CD4-positive, alpha-beta T cell (primary cell): ENCODE results near the gene GP1BB. TPM values are rescaled to one million over a fixed set of nuclear protein-coding genes. Genes with fewer than 3 reads are reported as not detected.
A peak's percentile ranks its signal among the peaks of the same experiment; 100 is the strongest.

Experiments
- ATAC-seq: fragments of 200-7000 bp; cut with Tn5 transposase; one replicate; pipeline ENCODE4 v1.10.0; 2022; ENCODE audit warnings: mild to moderate bottlenecking; ENCODE audit not compliant: poor library complexity
- CTCF ChIA-PET: fragments of 350-600 bp; sonication (Branson Sonifier 250); formaldehyde crosslinking; loops from one replicate; lab custom pipeline; 2021; ENCODE audit warnings: antibody characterized with exemption, inconsistent platforms; lab: Charles Lee
- POLR2A ChIA-PET: fragments of 350-600 bp; sonication (Branson Sonifier 250); formaldehyde crosslinking; loops from one replicate; lab custom pipeline; 2021; ENCODE audit warnings: antibody characterized with exemption, inconsistent platforms; lab: Charles Lee
- DNase-seq, 14 experiments: peaks; one replicate each; pipeline ENCODE4 v3.0.0-alpha.2; 2013 to 2020; ENCODE audit warnings: mixed read lengths in 2 of 14
- H3K27ac ChIP-seq, 2 donors: one replicate each; pipeline versions ENCODE4 v1.5.1 to v1.7.0; 2013; ENCODE audit warnings: low read length in 2 of 2, low read depth in 1 of 2, mild to moderate bottlenecking in 1 of 2
- H3K27me3 ChIP-seq, 2 experiments: 1 replicate in 1 of 2; 2 replicates in 1 of 2; pipeline versions ENCODE4 v1.6.1 to v1.7.0; 2013; ENCODE audit warnings: low read length in 2 of 2, control low read depth in 1 of 2, mild to moderate bottlenecking in 1 of 2, moderate library complexity in 1 of 2; ENCODE audit not compliant: insufficient read depth in 2 of 2, control insufficient read depth in 1 of 2
- H3K36me3 ChIP-seq: one replicate; pipeline ENCODE4 v1.6.1; 2013; ENCODE audit warnings: low read length, control low read depth; ENCODE audit not compliant: insufficient read depth
- H3K4me1 ChIP-seq: one replicate; pipeline ENCODE4 v1.6.1; 2013; ENCODE audit warnings: low read length, control low read depth; ENCODE audit not compliant: insufficient read depth
- H3K4me3 ChIP-seq: one replicate; pipeline ENCODE4 v1.5.1; 2013; ENCODE audit warnings: mild to moderate bottlenecking, low read length, moderate library complexity
- H3K9me3 ChIP-seq, 2 experiments: 1 replicate in 1 of 2; 2 replicates in 1 of 2; pipeline versions ENCODE4 v1.6.1 to v1.7.0; 2013; ENCODE audit warnings: low read length in 2 of 2, mild to moderate bottlenecking in 2 of 2, control low read depth in 1 of 2, moderate library complexity in 1 of 2; ENCODE audit not compliant: control insufficient read depth in 1 of 2, insufficient read depth in 1 of 2
- H3K27ac Mint-ChIP-seq: one replicate; pipeline ENCODE4 v1.8.0; 2020; ENCODE audit warnings: mixed read lengths
- H3K27me3 Mint-ChIP-seq: one replicate; pipeline ENCODE4 v1.8.0; 2021; ENCODE audit warnings: mixed read lengths
- H3K36me3 Mint-ChIP-seq: one replicate; pipeline ENCODE4 v1.8.0; 2021; ENCODE audit warnings: low read depth, mixed read lengths
- H3K4me1 Mint-ChIP-seq: one replicate; pipeline ENCODE4 v1.8.0; 2021; ENCODE audit warnings: low read depth, mixed read lengths
- H3K4me3 Mint-ChIP-seq: one replicate; pipeline ENCODE4 v1.8.0; 2020; ENCODE audit warnings: mild to moderate bottlenecking, mixed read lengths
- H3K9me3 Mint-ChIP-seq: one replicate; pipeline ENCODE4 v1.8.0; 2020; ENCODE audit warnings: mixed read lengths
- CTCF ChIP-seq: fragments of 200-600 bp; IDR thresholded peaks from one replicate; pipeline ENCODE4 v1.8.0; 2022; ENCODE audit warnings: antibody characterized with exemption, mild to moderate bottlenecking
- intact Hi-C, 2 experiments: fragments of 100-400 bp; cut with DNase I in 1 of 2; cut with micrococcal nuclease in 1 of 2; formaldehyde crosslinking; loops; one replicate each; pipeline versions ENCODE4 v1.15.1 to v1.9.0; 2023 to 2025; cut with DNase I, micrococcal nuclease
- total RNA-seq, 174 experiments: library from RNA in 2 of 174; stranded (reverse) in 2 of 174; gene quantifications; one replicate each; pipeline ENCODE4 v1.2.3 and lab custom pipeline; 2021 to 2026

The GP1BB gene
- total RNA-seq, 2 experiments from 2014 or later = 0.22 TPM; not detected in 1

DNA sequence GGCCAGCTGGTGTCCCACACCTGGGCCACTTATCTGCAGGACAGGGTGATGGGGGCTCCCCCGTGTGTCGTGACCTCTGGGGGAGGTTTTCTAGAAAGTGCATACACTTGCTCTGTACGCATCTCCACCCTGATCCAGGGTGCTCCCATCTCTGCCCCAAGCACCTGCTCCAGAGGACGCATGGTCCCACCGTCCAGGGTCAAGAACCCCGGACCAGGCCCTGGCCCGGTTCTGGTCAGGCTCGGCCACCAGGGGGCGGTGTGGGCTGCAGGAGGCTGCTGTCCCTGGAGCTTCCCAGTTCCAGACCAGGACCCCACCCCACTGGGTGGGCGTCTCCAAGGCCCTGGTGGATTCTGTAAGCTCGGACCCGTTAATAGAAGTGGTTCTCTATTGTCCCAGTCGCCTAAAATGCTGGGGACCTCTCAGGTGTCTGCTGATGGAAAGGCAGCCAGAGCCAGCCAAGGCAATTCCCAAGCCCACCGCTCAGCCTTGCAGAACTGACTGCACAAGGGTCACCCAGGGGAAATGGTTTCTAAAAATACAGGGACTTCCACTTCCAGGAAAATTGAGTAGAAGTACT is 43.7 kb upstream of the GP1BB start:
- DNase-seq = peak; percentile 17 to 67 (median 42)
- no peak overlapping the region for H3K27ac ChIP-seq
- Mint-ChIP-seq H3K4me3 (no peak overlapping the region), H3K27me3 (peaks cover 45% of the 10 kb centered on the region), H3K9me3 (no peaks in the 10 kb centered on the region), H3K4me1 (no peaks in the 10 kb centered on the region), H3K27ac (no peak overlapping the region), H3K36me3 (no peaks in the 10 kb centered on the region)
- no peak for ATAC-seq
- H3K27me3 ChIP-seq = peaks cover 22 to 23% of the 10 kb centered on the region in 2 experiments
- H3K36me3 ChIP-seq = no peaks in the 10 kb centered on the region
- TF ChIP-seq CTCF = peak; percentile 89
- ChIA-PET POLR2A (no interaction called here), CTCF (interaction anchor here (0.6 to 1.6 kb wide), 4 partner anchors 9 to 230 kb away, joined by 3 to 4 read pairs (median 3); no protein-coding TSS in a partner anchor)
- H3K4me1 ChIP-seq = no peaks in the 10 kb centered on the region
- H3K9me3 ChIP-seq = peaks cover 0 to 6% of the 10 kb centered on the region in 2 experiments
- intact Hi-C loops = loop anchor here (1.0 kb wide), 1 partner anchor 39 kb away; no protein-coding TSS in a partner anchor
- H3K4me3 ChIP-seq = no peak overlapping the region

DNA sequence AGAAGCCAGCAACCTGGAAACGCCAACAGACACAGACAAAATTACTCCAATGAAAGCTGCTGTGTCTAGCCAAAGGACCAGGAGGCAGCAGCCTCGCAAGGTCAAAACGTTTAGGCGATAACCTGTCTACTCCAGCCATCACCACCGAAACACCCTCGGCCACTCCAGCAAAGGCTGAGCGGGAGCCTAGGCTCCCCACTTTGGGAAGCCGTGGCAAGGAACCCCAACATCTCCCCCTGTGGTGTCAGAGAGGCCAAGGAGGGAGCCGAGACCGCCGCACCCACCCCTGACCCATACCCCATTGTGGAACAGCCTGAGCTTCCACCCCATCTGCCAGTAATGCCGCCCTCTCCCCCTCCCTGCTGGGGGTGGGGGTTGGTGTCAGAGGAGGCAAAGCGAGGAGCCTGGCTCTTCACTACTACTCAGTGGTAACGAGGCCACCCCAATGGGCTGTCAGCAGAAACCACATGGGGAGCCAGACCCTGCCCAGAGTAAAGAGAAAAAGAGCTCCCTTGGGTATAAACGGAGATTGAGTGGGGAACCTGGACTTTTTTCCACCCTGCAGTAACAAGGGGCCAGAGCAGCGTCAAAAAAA is 43.0 kb upstream of the GP1BB start:
- no peak overlapping the region for H3K4me3 Mint-ChIP-seq
- no peak for ATAC-seq
- intact Hi-C loops = no loop called here
- H3K27ac Mint-ChIP-seq = no peak overlapping the region
- no peaks in the 10 kb centered on the region for H3K4me1 ChIP-seq
- H3K27ac ChIP-seq = no peak overlapping the region
- ChIA-PET CTCF (interaction anchor here (0.6 to 1.6 kb wide), 5 partner anchors 8 to 230 kb away, joined by 3 to 4 read pairs (median 3); no protein-coding TSS in a partner anchor), POLR2A (no interaction called here)
- H3K27me3 ChIP-seq = peaks cover 22 to 23% of the 10 kb centered on the region in 2 experiments
- no peak overlapping the region for H3K4me3 ChIP-seq
- no peaks in the 10 kb centered on the region for H3K4me1 Mint-ChIP-seq
- TF ChIP-seq CTCF = no peak
- DNase-seq = no peak
- no peaks in the 10 kb centered on the region for H3K36me3 ChIP-seq
- H3K36me3 Mint-ChIP-seq = no peaks in the 10 kb centered on the region
- H3K9me3 Mint-ChIP-seq = no peaks in the 10 kb centered on the region
- peaks cover 0 to 6% of the 10 kb centered on the region in 2 experiments for H3K9me3 ChIP-seq
- peaks cover 39% of the 10 kb centered on the region for H3K27me3 Mint-ChIP-seq

DNA sequence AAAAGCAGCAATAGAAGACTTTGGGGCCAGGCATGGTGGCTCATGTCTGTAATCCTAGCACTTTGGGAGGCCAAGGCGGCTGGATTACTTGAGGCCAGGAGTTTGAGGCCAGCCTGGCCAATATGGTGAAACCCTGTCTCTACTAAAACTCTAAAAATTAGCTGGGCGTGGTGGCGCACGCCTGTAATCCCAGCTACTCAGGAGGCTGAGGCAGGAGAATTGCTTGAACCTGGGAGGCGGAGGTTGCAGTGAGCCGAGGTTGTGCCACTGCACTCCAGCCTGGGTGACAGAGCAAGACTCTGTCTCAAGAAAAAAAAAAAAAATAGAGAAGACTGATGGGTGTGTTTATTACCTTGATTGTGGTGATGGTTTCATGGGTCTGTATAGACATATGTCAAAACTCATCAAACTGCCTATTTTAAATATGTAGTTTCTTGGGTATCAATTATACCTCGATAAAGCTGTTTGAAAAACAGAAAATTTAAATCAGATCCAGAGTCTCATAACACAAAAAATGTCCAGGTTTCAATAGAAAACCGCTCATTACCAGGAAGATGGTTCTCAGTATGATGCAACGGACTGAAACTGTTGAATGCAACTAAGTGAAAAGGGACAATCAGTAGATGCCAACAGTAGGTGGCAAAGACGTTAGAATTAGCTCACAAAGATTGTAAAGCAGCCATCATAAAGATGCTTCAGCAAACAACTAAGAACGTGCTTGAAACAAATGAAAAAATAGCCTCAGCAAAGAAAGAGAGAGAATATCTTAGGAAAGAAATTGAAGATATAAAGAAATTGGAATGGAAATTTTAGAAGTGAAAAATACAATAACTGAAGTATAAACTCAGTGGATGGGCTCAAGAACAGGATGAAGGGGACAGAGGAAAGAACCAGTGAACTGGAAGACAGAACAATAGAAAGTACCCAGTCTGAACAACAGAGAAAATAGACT is 42.2 kb upstream of the GP1BB start:
- peaks cover 0 to 6% of the 10 kb centered on the region in 2 experiments for H3K9me3 ChIP-seq
- H3K27me3 ChIP-seq = peaks cover 22 to 23% of the 10 kb centered on the region in 2 experiments
- H3K4me3 ChIP-seq = no peak overlapping the region
- H3K27me3 Mint-ChIP-seq = peaks cover 35% of the 10 kb centered on the region
- H3K4me1 Mint-ChIP-seq = no peaks in the 10 kb centered on the region
- no peak for ATAC-seq
- H3K4me3 Mint-ChIP-seq = no peak overlapping the region
- intact Hi-C loops = no loop called here
- no peaks in the 10 kb centered on the region for H3K36me3 ChIP-seq
- no peak overlapping the region for H3K27ac Mint-ChIP-seq
- no peak overlapping the region for H3K27ac ChIP-seq
- no peak for DNase-seq
- H3K4me1 ChIP-seq = no peaks in the 10 kb centered on the region
- ChIA-PET POLR2A (no interaction called here), CTCF (interaction anchor here (1.1 kb wide), 1 partner anchor 49 kb away, joined by 3 read pairs; no protein-coding TSS in a partner anchor)
- TF ChIP-seq CTCF = no peak
- no peaks in the 10 kb centered on the region for H3K9me3 Mint-ChIP-seq
- no peaks in the 10 kb centered on the region for H3K36me3 Mint-ChIP-seq
